Upper lobe of left lung (tissue), 6 donors: ENCODE data around the gene KCNK15. TPM values are rescaled to one million over a fixed set of nuclear protein-coding genes. Genes with fewer than 3 reads are reported as not detected.
A peak's percentile ranks its signal among the peaks of the same experiment; 100 is the strongest.

ENCODE experiments used
- ATAC-seq, 2 donors: fragments of 200-7000 bp; cut with Tn5 transposase; one replicate each; pipeline ENCODE4 v1.9.1; 2022; ENCODE audit warnings: mild to moderate bottlenecking in 2 of 2, moderate library complexity in 2 of 2; ENCODE audit not compliant: low FRiP score in 2 of 2
- DNase-seq, 2 donors: peaks; one replicate each; pipeline ENCODE4 v3.0.0-alpha.2; 2019 to 2020
- H3K27ac ChIP-seq, 4 donors: fragments of 200-600 bp; sonication (generic); one replicate each; pipeline ENCODE4 v1.5.1; 2016 to 2019
- H3K27me3 ChIP-seq, 4 donors: fragments of 200-600 bp; sonication (generic); one replicate each; pipeline ENCODE4 v1.5.1; 2017 to 2019
- H3K36me3 ChIP-seq, 4 donors: fragments of 200-600 bp; sonication (generic); one replicate each; pipeline ENCODE4 v1.5.1; 2016 to 2019
- H3K4me1 ChIP-seq, 4 donors: fragments of 200-600 bp; sonication (generic); one replicate each; pipeline ENCODE4 v1.5.1; 2018 to 2019
- H3K4me3 ChIP-seq, 4 donors: fragments of 200-600 bp; sonication (generic); one replicate each; pipeline ENCODE4 v1.5.1; 2017 to 2019; ENCODE audit warnings: mild to moderate bottlenecking in 2 of 4, moderate library complexity in 1 of 4
- H3K9me3 ChIP-seq, 4 donors: fragments of 200-600 bp; sonication (generic); one replicate each; pipeline ENCODE4 v1.5.1; 2018 to 2019
- EP300 ChIP-seq, 4 donors: sonication (generic); formaldehyde crosslinking; IDR thresholded peaks; one replicate each; pipeline ENCODE4 v1.5.1; 2017; ENCODE audit warnings: antibody characterized with exemption in 4 of 4, control low read depth in 2 of 4
- POLR2A ChIP-seq, 4 donors: fragments of 450-650 bp; IDR thresholded peaks; one replicate each; pipeline ENCODE4 v1.5.1; 2016 to 2017; ENCODE audit warnings: antibody characterized with exemption in 4 of 4, mild to moderate bottlenecking in 2 of 4
- POLR2AphosphoS5 ChIP-seq, 2 donors: sonication (generic); formaldehyde crosslinking; IDR thresholded peaks; one replicate each; pipeline ENCODE4 v1.5.1; 2017; ENCODE audit warnings: antibody characterized with exemption in 2 of 2
- WGBS, 2 donors: methylation state at CpG; one replicate each; pipeline ENCODE4 v1.1.5; 2017 to 2018; 5-methylcytosine and 5-hydroxymethylcytosine counted together
- total RNA-seq, 6 donors: library from RNA; depleted of rRNA in 4 of 6; stranded (reverse); fragments of >200 nt in 4 of 6; gene quantifications; one replicate each; pipeline versions ENCODE4 v1.1.0 to v1.2.1, GENCODE V29; 2016 to 2021
- TF ChIP-seq, protein P1 (sequence below), 6 experiments: fragments of 450-650 bp in 4 of 6; fragments of 200-600 bp in 2 of 6; sonication (generic) in 2 of 6; IDR thresholded peaks; one replicate each; pipeline ENCODE4 v1.5.1; 2016 to 2019; ENCODE audit warnings: antibody characterized with exemption in 6 of 6
- donor health status: DM: no; HTN: no; CAD: no; lungs with moderate emphysema.
- donor health status: DM: no; HTN: yes; CAD: no; lungs with severe emphysema.

Gene KCNK15
- total RNA-seq, 6 donors from 2014 or later = 1.0 to 2.7 (median 1.7) TPM

- Histone ChIP-seq H3K27me3 (no peaks in the 10 kb centered on the region), H3K27ac (no peak overlapping the region)
These were observed 3.2 kb upstream of the KCNK15 start for GRCh38 chr20:44742304-44743079.

DNA sequence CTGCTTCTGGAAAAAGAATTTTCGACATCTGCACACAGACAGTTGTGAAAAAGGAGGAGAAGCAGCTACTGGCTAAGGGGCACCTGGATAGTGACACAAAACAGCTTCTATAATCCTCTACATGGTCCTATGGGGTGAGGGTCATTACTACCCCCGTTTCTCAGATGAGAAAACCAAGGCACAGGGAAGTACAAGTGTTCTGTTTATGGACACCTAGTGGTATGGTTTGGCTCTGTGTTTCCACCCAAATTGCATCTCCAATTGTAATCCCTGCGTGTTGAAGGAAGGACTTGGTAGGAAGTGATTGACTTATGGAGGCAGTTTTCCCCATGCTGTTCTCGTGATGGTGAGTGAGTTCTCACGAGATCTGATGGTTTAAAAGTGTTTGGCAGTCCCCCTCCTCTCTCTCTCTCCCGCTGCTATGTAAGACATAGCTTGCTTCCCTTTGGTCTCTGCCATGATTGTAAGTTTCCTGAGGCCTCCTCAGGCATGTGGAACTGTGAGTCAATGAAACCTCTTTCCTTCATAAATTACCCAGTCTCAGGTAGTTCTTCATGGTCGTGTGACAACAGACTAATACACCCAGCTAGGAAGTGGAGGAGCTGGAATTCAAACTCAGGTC lies 2.5 kb upstream of the KCNK15 start:
- 78 to 86% methylated on average over 7 of the region's 7 CpGs for WGBS, 2 donors
- Histone ChIP-seq H3K27ac (no peak overlapping the region), H3K4me1 (peaks cover 20 to 28% (median 26%) of the 10 kb centered on the region in 4 donors), H3K9me3 (no peaks in the 10 kb centered on the region), H3K36me3 (no peaks in the 10 kb centered on the region), H3K4me3 (no peak overlapping the region), H3K27me3 (no peaks in the 10 kb centered on the region)
- TF ChIP-seq EP300 (IDR thresholded peaks at IDR 0.05) (no peak), POLR2A (IDR thresholded peaks at IDR 0.05) (no peak), POLR2AphosphoS5 (IDR thresholded peaks at IDR 0.05) (no peak)
- TF ChIP-seq, protein P1, sequence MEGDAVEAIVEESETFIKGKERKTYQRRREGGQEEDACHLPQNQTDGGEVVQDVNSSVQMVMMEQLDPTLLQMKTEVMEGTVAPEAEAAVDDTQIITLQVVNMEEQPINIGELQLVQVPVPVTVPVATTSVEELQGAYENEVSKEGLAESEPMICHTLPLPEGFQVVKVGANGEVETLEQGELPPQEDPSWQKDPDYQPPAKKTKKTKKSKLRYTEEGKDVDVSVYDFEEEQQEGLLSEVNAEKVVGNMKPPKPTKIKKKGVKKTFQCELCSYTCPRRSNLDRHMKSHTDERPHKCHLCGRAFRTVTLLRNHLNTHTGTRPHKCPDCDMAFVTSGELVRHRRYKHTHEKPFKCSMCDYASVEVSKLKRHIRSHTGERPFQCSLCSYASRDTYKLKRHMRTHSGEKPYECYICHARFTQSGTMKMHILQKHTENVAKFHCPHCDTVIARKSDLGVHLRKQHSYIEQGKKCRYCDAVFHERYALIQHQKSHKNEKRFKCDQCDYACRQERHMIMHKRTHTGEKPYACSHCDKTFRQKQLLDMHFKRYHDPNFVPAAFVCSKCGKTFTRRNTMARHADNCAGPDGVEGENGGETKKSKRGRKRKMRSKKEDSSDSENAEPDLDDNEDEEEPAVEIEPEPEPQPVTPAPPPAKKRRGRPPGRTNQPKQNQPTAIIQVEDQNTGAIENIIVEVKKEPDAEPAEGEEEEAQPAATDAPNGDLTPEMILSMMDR (IDR thresholded peaks at IDR 0.05) = no peak
- DNase-seq = no peak
- ATAC-seq = no peak

More at GRCh38 chr20:44742304-44743079, 3.2 kb upstream of the KCNK15 start:
- 79 to 80% methylated on average over 9 of the region's 14 CpGs for WGBS, 2 donors
- no peaks in the 10 kb centered on the region for H3K9me3 ChIP-seq
- TF ChIP-seq, protein P1 (IDR thresholded peaks at IDR 0.05) = no peak
- TF ChIP-seq POLR2A (IDR thresholded peaks at IDR 0.05) (no peak), POLR2AphosphoS5 (IDR thresholded peaks at IDR 0.05) (no peak), EP300 (IDR thresholded peaks at IDR 0.05) (no peak)
- H3K4me1 ChIP-seq = peaks cover 20 to 23% (median 21%) of the 10 kb centered on the region in 4 donors
- H3K36me3 ChIP-seq = no peaks in the 10 kb centered on the region
- DNase-seq (no peak), ATAC-seq (no peak)
- H3K4me3 ChIP-seq = no peak overlapping the region

GRCh38 chr20:44743916-44744655 lies 1.6 kb upstream of the KCNK15 start:
- Histone ChIP-seq H3K27me3 (no peaks in the 10 kb centered on the region), H3K4me3 (no peak overlapping the region), H3K9me3 (no peaks in the 10 kb centered on the region), H3K36me3 (no peaks in the 10 kb centered on the region), H3K27ac (no peak overlapping the region), H3K4me1 (peaks cover 20 to 30% (median 26%) of the 10 kb centered on the region in 4 donors)
- TF ChIP-seq, protein P1 (IDR thresholded peaks at IDR 0.05) = no peak
- TF ChIP-seq POLR2AphosphoS5 (IDR thresholded peaks at IDR 0.05) (no peak), EP300 (IDR thresholded peaks at IDR 0.05) (no peak), POLR2A (IDR thresholded peaks at IDR 0.05) (no peak)
- ATAC-seq = no peak
- no peak for DNase-seq
- WGBS, 2 donors = 94 to 95% methylated on average over 8 to 12 of the region's 12 CpGs

DNA sequence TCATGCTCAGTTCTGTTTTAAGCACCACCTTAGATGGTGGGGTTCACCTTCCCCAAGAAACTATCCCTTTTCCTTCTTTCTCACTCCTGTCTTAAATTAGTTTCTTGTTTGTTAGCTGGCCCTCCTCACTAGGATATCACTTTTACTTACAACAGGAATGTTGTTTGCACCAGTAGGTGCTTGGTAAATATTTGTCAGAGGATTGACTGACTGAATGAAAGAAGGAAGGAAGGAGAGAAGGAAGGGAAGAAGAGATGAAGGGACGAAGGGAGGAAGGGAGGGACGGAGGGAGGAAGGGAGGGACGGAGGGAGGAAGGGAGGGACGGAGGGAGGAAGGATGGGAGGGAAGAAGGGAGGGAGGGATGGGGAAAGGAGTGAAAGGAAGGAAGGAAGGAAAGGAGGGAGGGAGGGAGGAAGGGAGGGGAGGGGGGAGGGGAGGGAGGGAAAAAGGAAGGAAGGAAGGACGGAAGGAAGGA lies 505 bp upstream of the KCNK15 start:
- H3K27me3 ChIP-seq = peaks cover 0 to 5% (median 0%) of the 10 kb centered on the region in 4 donors
- H3K27ac ChIP-seq = peak overlapping the region in 3 of 4 donors; percentile 24 to 45 (median 42)
- DNase-seq = no peak
- no peaks in the 10 kb centered on the region for H3K9me3 ChIP-seq
- H3K4me3 ChIP-seq = peak overlapping the region in 3 of 4 donors; percentile 42 to 60 (median 58)
- TF ChIP-seq POLR2A (IDR thresholded peaks at IDR 0.05) = no peak
- 26 to 34% methylated on average over 5 of the region's 5 CpGs for WGBS, 2 donors
- ATAC-seq = peak in 1 of 2 donors; percentile 3
- H3K4me1 ChIP-seq = peaks cover 22 to 32% (median 27%) of the 10 kb centered on the region in 4 donors
- no peaks in the 10 kb centered on the region for H3K36me3 ChIP-seq
